ENCODE measurements around the gene SYNDIG1.

- TF ChIP-seq EZH2 (IDR thresholded peaks at IDR 0.05): no peak
- no peak for TF ChIP-seq POLR2AphosphoS5 (IDR thresholded peaks at IDR 0.05; ENCODE audit: borderline replicate concordance, low read depth, low read length)
These were observed 110.0 kb downstream of the SYNDIG1 start for GRCh38 chr20:24579475-24579874.
